Erythroblast (primary cell): ENCODE results near the gene SIRT7.

ENCODE experiments used
- DNase-seq, 2 experiments: peaks; one replicate each; lab custom pipeline; 2025; lab: John Stamatoyannopoulos, UW
- GATA1 ChIP-seq: IDR thresholded peaks from 2 replicates; pipeline ENCODE4 v1.6.1; 2011; ENCODE audit warnings: low read depth, mild to moderate bottlenecking, control low read depth, low read length, moderate library complexity
- POLR2A ChIP-seq: IDR thresholded peaks from 2 replicates; pipeline ENCODE4 v1.6.1; 2011; ENCODE audit warnings: mild to moderate bottlenecking, low read length

The SIRT7 gene

DNA sequence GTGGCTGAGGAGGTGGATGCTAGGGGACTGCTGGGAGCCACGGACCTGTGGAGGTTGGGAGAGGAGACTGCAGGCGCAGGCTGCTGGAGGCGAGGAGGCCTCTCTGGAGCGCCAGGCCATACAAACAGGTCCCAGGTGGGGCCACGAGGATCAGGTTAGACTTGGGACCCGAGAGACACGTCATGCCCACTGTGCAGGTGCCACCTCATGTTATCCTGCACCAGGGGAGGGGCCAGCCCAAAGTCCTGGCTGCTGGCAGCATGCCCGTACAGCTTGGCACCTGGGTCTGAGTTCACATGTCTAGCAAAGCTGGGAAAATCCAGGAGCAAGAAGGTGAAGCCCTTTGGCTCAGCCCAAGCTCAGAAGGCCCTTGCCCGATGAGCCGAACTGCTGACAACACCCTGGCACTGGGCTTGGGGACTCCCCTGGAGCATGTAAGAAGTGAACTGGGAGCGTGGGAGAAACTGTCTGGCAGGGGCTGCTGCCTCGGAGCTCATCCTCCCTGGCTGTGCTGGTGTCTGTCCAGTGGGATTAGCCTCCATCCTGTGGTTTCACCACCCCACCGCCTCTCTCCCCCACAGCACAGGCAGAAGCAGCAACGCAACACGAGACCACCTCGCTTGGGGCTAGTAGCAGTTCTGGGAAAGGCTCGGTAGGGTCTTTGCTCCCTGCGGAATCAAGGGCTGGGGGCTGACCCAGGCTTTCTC lies 52.1 kb downstream of the SIRT7 start:
- no peak for DNase-seq
- TF ChIP-seq GATA1, result no peak
- no peak for TF ChIP-seq POLR2A

DNA sequence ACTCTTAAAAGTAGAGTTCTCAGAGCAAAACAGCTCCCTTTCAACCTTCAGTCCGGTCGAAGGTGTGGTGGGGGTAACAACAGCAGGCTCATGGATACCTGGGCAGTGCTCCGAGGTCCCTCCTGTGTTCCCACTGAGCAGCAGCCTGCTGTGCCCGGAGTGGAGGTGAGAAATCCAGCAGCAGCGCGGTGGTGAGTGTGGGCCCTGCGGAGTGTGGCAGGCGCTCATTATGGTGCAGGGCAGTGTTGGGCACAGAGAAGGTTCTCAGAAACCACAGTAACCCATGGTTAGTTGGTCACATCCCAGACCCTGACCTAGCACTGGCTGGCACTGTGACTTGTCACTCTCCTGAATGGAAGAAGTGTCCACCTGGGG lies 52.6 kb downstream of the SIRT7 start:
- DNase-seq, result no peak

DNA sequence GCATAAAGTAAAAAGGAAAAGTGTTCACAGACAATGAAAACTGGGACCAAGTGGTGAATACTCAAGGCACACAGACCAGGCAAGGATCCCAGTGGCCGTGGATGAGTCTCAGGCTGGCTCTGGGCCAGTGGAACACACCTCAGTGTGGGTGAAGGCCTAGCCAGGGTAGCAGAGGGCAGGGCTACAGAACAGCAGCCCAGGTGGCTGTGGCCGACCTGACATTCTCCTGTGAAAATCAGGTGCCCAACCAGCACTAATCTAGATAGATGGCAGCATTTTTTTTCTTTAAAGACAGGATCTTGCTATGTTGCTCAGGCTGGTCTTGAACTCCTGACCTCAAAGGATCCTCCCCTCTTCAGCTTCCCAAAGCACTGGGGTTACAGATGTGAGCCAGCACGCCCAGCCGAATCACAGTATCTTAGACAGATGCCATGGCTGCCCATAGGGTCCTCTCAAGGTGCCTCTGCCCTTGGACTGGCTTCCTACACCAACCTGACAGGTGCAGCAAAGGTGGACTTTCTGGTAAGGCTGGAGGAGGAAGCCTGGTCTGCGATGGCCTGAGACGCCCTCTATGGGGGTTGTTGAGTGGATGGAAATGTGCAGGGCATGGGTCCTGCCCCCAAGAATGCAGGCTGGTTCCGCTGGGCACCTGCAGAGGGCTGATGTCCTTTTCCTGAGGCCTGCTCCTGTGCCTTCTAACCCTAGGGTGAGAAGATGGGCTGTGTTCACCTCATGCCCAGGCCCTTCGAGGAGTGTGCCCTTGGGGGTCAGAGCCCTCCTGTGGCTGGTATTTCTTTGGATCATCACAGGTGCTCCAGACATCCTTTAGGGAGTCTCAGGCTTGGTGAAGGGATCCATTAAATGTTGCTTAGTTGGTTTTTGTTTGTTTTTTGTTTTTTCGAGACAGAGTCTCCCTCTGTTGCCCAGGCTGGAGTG lies 53.9 kb downstream of the SIRT7 start:
- no peak for DNase-seq
- TF ChIP-seq GATA1, result no peak
- peak; percentile 19 for TF ChIP-seq POLR2A

More for the DNA sequence above, 52.6 kb downstream of the SIRT7 start:
- no peak for TF ChIP-seq POLR2A
- no peak for TF ChIP-seq GATA1

DNA sequence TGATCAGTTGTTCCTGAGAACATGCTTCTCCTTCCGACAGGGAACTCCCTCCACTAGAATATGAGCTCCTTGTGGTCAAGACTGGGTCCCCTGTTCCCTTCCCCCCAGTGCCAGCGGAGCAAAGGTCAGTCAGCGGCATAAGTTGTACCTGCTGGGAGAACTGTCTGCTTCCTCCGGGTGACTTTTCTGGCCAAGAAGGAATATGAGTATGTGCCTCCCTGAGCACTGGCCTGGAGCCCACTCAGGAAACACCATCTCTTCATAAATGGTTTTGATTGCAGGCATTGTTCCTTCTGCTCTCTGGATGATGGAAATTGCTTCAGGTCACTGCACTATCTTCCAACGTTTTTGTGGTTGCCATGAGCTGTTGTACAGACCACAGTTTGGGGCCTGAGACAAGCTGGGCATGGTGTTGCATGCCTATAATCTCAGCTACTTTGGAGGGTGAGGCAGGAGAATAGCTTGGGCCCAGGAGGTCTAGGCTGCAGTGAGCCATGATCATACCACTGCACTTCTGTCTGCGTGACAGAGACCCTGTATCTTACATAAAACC lies 54.8 kb downstream of the SIRT7 start:
- no peak for DNase-seq
- TF ChIP-seq GATA1 (no peak), POLR2A (no peak)
